Measurements from ENCODE around the gene NLGN2.

The NLGN2 gene

DNA sequence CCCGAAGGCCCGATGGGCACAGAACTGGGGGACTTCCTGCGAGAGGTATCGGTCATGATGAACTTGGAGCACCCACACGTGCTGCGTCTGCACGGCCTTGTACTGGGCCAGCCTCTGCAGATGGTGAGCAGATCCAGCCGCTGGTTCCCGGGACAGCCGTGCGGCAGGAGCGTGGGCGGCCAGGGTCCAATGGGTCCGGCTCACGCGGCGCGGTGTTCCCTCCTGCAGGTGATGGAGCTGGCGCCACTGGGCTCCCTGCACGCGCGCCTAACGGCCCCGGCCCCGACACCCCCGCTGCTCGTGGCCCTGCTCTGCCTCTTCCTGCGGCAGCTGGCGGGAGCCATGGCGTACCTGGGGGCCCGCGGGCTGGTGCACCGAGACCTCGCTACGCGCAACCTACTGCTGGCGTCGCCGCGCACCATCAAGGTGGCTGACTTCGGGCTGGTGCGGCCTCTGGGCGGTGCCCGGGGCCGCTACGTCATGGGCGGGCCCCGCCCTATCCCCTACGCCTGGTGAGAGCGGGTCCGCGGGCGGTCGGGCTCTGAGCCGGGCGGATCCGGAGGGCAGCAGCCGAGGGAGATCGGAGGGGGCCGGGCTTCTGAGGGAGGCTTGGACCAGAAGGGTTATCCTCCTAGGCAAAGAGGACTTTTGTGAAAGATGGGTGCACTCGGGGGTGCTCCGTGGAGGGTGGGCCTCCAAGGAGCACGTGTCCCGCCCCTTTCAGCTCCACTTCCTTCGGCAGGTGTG lies 23.7 kb upstream of the NLGN2 start:
- no peak for DNase-seq (ENCODE audit: low read depth)
- TF ChIP-seq, protein P1, sequence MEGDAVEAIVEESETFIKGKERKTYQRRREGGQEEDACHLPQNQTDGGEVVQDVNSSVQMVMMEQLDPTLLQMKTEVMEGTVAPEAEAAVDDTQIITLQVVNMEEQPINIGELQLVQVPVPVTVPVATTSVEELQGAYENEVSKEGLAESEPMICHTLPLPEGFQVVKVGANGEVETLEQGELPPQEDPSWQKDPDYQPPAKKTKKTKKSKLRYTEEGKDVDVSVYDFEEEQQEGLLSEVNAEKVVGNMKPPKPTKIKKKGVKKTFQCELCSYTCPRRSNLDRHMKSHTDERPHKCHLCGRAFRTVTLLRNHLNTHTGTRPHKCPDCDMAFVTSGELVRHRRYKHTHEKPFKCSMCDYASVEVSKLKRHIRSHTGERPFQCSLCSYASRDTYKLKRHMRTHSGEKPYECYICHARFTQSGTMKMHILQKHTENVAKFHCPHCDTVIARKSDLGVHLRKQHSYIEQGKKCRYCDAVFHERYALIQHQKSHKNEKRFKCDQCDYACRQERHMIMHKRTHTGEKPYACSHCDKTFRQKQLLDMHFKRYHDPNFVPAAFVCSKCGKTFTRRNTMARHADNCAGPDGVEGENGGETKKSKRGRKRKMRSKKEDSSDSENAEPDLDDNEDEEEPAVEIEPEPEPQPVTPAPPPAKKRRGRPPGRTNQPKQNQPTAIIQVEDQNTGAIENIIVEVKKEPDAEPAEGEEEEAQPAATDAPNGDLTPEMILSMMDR (IDR thresholded peaks at IDR 0.05; ENCODE audit: control insufficient read depth, extremely low read depth, insufficient read depth): no peak
- H3K4me3 ChIP-seq (ENCODE audit: low read depth, low read length): no peak overlapping the region

DNA sequence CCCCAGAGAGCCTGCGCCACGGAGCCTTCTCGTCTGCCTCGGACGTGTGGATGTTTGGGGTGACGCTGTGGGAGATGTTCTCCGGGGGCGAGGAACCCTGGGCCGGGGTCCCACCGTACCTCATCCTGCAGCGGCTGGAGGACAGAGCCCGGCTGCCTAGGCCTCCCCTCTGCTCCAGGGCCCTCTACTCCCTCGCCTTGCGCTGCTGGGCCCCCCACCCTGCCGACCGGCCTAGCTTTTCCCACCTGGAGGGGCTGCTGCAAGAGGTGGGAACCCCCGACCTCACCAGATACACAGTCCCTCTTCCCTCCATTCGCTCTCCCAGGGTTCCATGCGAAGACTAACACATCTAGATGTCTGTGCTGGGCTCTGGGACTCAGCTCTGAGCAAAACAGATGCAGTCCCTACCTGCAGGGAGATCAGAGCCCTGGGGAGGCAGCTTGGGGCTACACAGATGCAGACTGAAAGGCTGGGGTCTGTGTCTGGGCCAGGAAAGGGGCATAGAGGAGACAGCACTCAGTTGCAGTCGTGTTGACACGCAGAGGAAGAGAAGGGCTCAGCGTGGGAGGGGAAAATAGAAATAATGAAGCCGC lies 23.1 kb upstream of the NLGN2 start:
- TF ChIP-seq, protein P1 (IDR thresholded peaks at IDR 0.05; ENCODE audit: control insufficient read depth, extremely low read depth, insufficient read depth): no peak
- no peak overlapping the region for H3K4me3 ChIP-seq (ENCODE audit: low read depth, low read length)
- no peak for DNase-seq (ENCODE audit: low read depth)

DNA sequence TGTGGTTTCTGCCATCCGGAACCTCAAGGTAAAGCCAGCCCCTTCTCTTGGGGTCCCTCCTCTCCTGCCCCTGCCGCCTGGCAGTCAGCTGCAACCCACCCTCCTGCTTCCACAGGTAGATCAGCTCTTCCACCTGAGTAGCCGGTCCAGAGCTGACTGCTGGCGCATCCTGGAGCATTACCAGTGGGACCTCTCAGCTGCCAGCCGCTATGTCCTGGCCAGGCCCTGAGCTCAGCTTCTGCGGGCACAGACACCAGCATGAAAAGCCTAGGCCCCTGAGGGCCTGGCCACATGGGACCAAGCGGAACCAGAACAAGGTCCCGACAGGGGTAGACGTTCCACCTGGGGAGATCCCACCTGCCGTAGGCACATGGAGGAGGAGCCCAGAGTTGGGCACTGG lies 18.8 kb upstream of the NLGN2 start:
- no peak for DNase-seq (ENCODE audit: low read depth)
- TF ChIP-seq, protein P1 (IDR thresholded peaks at IDR 0.05; ENCODE audit: control insufficient read depth, extremely low read depth, insufficient read depth): no peak
- no peak overlapping the region for H3K4me3 ChIP-seq (ENCODE audit: low read depth, low read length)

DNA sequence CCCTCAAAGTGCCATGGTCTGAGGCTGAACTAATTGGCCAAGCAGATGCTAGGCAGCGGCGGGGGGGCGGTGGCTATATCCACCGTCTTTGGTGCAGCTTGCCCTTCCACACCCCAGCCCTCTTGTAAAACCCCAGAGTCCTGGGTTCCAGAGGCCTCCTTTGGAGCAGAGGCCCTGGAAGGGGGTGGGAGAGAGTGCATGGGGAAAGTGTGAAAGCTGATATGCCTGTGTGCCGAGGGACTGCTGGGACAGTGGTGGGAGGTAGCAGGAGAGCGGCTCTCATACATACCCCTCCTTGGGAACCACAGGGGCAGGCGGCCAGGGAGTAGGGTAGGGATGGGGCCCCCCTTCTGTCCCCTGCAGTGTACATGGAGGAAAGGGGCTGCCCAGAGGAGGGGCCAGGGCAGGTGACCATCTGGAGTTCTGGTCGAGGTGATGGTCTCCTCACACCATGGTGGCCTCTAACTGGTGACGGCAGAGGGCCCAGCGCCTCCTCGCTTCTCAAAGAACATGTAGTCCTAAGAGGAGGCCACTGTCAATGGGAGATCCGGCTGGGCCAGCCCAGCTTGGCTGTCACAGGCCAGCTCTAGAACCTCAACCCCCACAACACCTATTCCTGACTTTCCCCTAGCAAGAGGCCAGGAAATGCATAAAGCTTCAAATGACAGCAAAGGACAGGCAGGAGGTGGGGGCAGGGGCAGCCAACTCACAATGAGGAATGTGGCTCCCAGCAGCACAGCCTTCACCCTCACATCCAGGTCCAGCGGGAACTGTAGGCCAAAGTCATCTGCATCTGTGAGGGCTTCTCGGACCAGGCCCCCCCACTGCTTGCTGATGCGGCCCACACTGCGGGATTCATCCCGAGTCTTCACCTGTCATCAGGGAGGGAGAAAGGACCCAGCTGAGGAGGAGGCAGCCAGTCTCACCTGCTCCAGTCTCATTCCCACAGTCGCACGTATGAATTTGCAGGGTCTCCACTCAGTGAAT lies 17.4 kb upstream of the NLGN2 start:
- TF ChIP-seq, protein P1 (IDR thresholded peaks at IDR 0.05; ENCODE audit: control insufficient read depth, extremely low read depth, insufficient read depth): no peak
- no peak for DNase-seq (ENCODE audit: low read depth)
- no peak overlapping the region for H3K4me3 ChIP-seq (ENCODE audit: low read depth, low read length)

DNA sequence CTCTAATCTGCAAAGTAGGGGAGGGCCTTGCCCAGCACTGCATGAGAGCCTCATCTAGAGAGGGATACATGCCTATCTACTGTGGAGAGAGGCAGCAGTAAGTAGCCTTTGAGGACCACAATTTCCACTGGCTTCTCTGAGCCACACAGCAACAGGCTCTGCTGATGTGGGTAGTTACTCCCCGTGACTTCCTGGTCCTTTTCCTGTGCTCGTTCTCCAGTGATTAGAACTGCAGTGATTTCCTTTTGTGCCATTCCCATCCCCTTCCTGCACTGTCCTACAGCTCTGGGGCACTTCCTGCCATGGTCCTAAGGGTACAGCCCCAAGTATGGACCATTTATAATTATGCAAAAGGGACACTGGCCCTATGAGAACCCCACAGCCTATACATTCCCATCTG lies 16.3 kb upstream of the NLGN2 start:
- no peak for DNase-seq (ENCODE audit: low read depth)
- TF ChIP-seq, protein P1 (IDR thresholded peaks at IDR 0.05; ENCODE audit: control insufficient read depth, extremely low read depth, insufficient read depth): no peak
- H3K4me3 ChIP-seq (ENCODE audit: low read depth, low read length): no peak overlapping the region

DNA sequence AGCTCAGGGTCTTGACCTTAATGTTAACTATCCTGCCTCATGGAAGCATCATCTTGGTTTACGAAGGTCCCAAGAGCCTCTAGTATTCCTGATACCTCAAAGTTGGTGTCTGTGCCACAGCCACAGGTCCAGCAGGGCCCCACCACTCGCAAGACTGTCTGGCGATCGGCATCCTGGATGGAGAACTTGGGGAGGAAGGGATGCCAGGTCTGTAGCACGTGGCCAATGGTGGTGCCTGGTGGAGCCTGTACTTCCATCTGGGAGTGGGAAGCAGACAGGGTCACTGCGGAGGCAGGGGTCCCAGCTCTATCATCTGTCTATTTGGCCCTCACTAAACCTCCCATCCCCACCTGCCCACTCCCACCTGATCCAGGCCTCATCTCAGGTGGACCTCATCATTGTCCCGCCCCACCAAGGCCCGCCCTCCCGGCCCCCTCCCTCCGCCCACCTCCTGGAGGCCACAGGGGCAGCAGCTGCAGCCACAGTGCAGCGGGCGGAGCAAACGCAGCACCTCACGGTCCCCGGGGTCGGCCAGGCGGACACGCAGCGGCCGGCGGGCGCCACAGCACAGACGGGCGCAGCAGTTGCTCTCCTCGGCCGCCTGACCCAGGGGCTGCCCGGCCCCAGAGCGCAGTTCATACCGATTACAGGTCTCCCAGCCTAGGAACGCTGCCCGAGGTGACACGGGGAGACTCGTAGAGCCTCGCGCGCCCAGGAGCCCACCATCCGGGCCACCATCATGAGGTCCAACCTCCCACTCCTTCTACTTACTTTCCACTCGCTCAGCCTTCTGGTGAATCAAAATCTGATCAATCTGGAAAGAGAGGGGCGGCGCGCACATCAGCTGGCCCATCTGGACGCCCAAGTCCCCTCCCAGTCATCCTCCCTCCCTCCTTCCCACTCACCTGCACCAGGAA lies 14.7 kb upstream of the NLGN2 start:
- no peak for DNase-seq (ENCODE audit: low read depth)
- TF ChIP-seq, protein P1 (IDR thresholded peaks at IDR 0.05; ENCODE audit: control insufficient read depth, extremely low read depth, insufficient read depth): no peak
- H3K4me3 ChIP-seq (ENCODE audit: low read depth, low read length): peak overlapping the region; percentile 63
